ENCODE results near the gene GAPDH. TPM values are rescaled to one million over a fixed set of nuclear protein-coding genes. Genes with fewer than 3 reads are reported as not detected.

Gene GAPDH
- total and polyA plus RNA-seq, 8 donors = 1,126 to 2,070 (median 1,660) TPM

- H3K36me3 ChIP-seq = peaks cover 0 to 88% of the 10 kb centered on the region in 2 donors
- DNase-seq = no peak
- H3K4me1 ChIP-seq = peaks cover 0 to 21% of the 10 kb centered on the region in 2 donors
Observed at GRCh38 chr12:6560501-6561205, 26.3 kb downstream of the GAPDH start.

GRCh38 chr12:6562881-6563280 is 28.6 kb downstream of the GAPDH start:
- Histone ChIP-seq H3K4me3 (no peak overlapping the region), H3K27me3 (no peaks in the 10 kb centered on the region), H3K36me3 (peaks cover 0 to 82% of the 10 kb centered on the region in 2 donors), H3K9me3 (no peaks in the 10 kb centered on the region), H3K27ac (no peak overlapping the region), H3K4me1 (peaks cover 7 to 29% of the 10 kb centered on the region in 2 donors)
- intact Hi-C loops (cut with DNase I) = no loop called here
- ATAC-seq (no peak), DNase-seq (no peak)
- no peak for TF ChIP-seq CTCF (IDR thresholded peaks at IDR 0.05)

More at GRCh38 chr12:6560501-6561205, 26.3 kb downstream of the GAPDH start:
- H3K27me3 ChIP-seq = no peaks in the 10 kb centered on the region
- intact Hi-C loops (cut with DNase I) = no loop called here
- H3K27ac ChIP-seq = no peak overlapping the region
- TF ChIP-seq CTCF (IDR thresholded peaks at IDR 0.05) = no peak
- no peak overlapping the region for H3K4me3 ChIP-seq
- ATAC-seq = no peak
- H3K9me3 ChIP-seq = no peaks in the 10 kb centered on the region

GRCh38 chr12:6563448-6564050 is 29.2 kb downstream of the GAPDH start:
- ATAC-seq (no peak), DNase-seq (peak in 1 of 4 donors; percentile 41)
- intact Hi-C loops (cut with DNase I) = no loop called here
- no peak overlapping the region for H3K27ac ChIP-seq
- no peak overlapping the region for H3K4me3 ChIP-seq
- peak; percentile 67 to 84 for TF ChIP-seq CTCF (IDR thresholded peaks at IDR 0.05)
- H3K9me3 ChIP-seq = no peaks in the 10 kb centered on the region
- H3K36me3 ChIP-seq = peaks cover 0 to 82% of the 10 kb centered on the region in 2 donors
- H3K4me1 ChIP-seq = peaks cover 7 to 24% of the 10 kb centered on the region in 2 donors
- no peaks in the 10 kb centered on the region for H3K27me3 ChIP-seq

GRCh38 chr12:6567112-6567670 is 32.9 kb downstream of the GAPDH start:
- no peak for DNase-seq
- H3K27me3 ChIP-seq = no peaks in the 10 kb centered on the region
- H3K4me1 ChIP-seq = peaks cover 7 to 35% of the 10 kb centered on the region in 2 donors
- peak overlapping the region; percentile 66 to 79 for H3K4me3 ChIP-seq
- TF ChIP-seq CTCF (IDR thresholded peaks at IDR 0.05) = no peak
- no peak for ATAC-seq
- H3K27ac ChIP-seq = peak overlapping the region in 1 of 2 donors; percentile 81
- H3K9me3 ChIP-seq = no peaks in the 10 kb centered on the region
- H3K36me3 ChIP-seq = peaks cover 0 to 72% of the 10 kb centered on the region in 2 donors
- intact Hi-C loops (cut with DNase I) = no loop called here

- Histone ChIP-seq H3K4me3 (no peak overlapping the region), H3K27ac (peak overlapping the region in 1 of 2 donors; percentile 81), H3K27me3 (no peaks in the 10 kb centered on the region), H3K36me3 (peaks cover 4 to 72% of the 10 kb centered on the region in 2 donors), H3K9me3 (no peaks in the 10 kb centered on the region), H3K4me1 (peaks cover 7 to 31% of the 10 kb centered on the region in 2 donors)
- DNase-seq (no peak), ATAC-seq (no peak)
- intact Hi-C loops (cut with DNase I) = no loop called here
- no peak for TF ChIP-seq CTCF (IDR thresholded peaks at IDR 0.05)
Observed at GRCh38 chr12:6569312-6569711, 35.0 kb downstream of the GAPDH start.

Measured in left lung (tissue), 10 donors.